Skeletal muscle cell (primary cell): ENCODE results near the gene TTC8.

Source experiments
- DNase-seq: peaks from one replicate; pipeline ENCODE4 v3.0.0-alpha.2; 2010; ENCODE audit warnings: low read depth
- H3K4me3 ChIP-seq: 2 replicates; pipeline ENCODE4 v1.5.1; 2011; ENCODE audit warnings: low read depth, mild to moderate bottlenecking, control low read depth, low read length, moderate library complexity

Gene TTC8

DNA sequence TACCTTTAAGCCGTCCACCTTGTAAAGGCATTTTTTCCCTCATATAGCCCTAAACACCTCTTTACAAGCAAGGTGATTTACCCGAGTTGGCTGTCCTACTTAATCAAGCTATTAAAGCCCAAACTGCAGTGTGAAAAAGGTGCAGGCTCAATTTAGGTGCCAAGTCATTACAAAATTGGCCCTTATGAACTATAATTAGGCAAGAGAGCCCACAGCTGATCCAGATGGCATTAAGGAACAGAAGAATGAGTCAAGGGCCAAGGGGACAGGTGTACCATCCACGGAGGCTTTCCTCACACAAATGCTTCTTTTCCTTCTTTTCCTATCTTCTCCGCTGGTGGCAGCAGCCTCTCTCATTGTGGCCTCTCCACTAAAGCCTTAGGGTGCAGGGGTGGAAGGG lies 90.5 kb downstream of the TTC8 start:
- no peak for DNase-seq
- H3K4me3 ChIP-seq, result no peak overlapping the region

DNA sequence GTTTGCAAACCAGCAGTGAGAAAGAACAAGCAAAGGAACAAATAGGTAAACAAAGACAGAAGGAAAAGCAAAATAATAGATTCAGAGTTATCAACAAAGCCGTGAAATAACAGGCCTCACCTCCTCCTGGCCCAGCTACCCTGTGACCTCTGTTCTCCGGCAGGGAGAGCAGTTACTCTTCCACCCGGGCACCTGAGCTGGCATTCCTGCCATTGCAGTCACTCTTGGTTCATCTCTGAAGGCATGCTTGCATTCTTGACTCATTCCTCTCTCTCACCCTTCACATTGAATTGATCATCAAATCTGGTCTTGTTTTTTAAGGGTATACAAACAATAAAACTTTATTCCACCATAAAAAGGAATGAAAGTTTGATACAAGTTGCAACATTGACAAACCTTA lies 95.1 kb downstream of the TTC8 start:
- no peak overlapping the region for H3K4me3 ChIP-seq
- no peak for DNase-seq
